Spleen (tissue), 11 donors: ENCODE data around the gene TSC22D1. TPM values are rescaled to one million over a fixed set of nuclear protein-coding genes. Genes with fewer than 3 reads are reported as not detected.
A peak's percentile ranks its signal among the peaks of the same experiment; 100 is the strongest.

Source experiments
- DNase-seq: peaks from one replicate; pipeline ENCODE4 v3.0.0-alpha.2; 2020
- H3K27ac ChIP-seq, 8 donors: fragments of 200-600 bp; sonication (generic) in 7 of 8; 1 replicate in 4 of 8; 2 replicates in 4 of 8; pipeline versions ENCODE4 v1.5.0 to v1.8.0; 2016 to 2021; ENCODE audit warnings: inconsistent platforms in 4 of 8, mild to moderate bottlenecking in 4 of 8, moderate library complexity in 1 of 8
- H3K27me3 ChIP-seq, 7 donors: fragments of 200-600 bp; sonication (generic) in 6 of 7; replicated peaks in 1 of 7; 1 replicate in 4 of 7; 2 replicates in 3 of 7; pipeline versions ENCODE4 v1.5.0 to v1.8.0; 2016 to 2021; ENCODE audit warnings: inconsistent platforms in 3 of 7, mild to moderate bottlenecking in 1 of 7
- H3K36me3 ChIP-seq, 6 donors: fragments of 200-600 bp; sonication (generic) in 5 of 6; 1 replicate in 4 of 6; 2 replicates in 2 of 6; pipeline versions ENCODE4 v1.5.0 to v1.8.0; 2016 to 2021; ENCODE audit warnings: inconsistent platforms in 2 of 6
- H3K4me1 ChIP-seq, 6 donors: fragments of 200-600 bp; sonication (generic) in 5 of 6; 1 replicate in 3 of 6; 2 replicates in 3 of 6; pipeline versions ENCODE4 v1.5.0 to v1.8.0; 2016 to 2021; ENCODE audit warnings: inconsistent platforms in 3 of 6
- H3K4me3 ChIP-seq, 8 donors: fragments of 200-600 bp; sonication (generic) in 7 of 8; 1 replicate in 4 of 8; 2 replicates in 4 of 8; pipeline versions ENCODE4 v1.5.0 to v1.8.0; 2016 to 2021; ENCODE audit warnings: inconsistent platforms in 4 of 8, mild to moderate bottlenecking in 4 of 8, moderate library complexity in 2 of 8
- H3K9me3 ChIP-seq, 8 donors: fragments of 200-600 bp; sonication (generic) in 7 of 8; 1 replicate in 4 of 8; 2 replicates in 4 of 8; pipeline versions ENCODE4 v1.5.0 to v1.8.0; 2016 to 2021; ENCODE audit warnings: inconsistent platforms in 4 of 8
- POLR2A ChIP-seq, 3 donors: fragments of 450-650 bp; IDR thresholded peaks; one replicate each; pipeline ENCODE4 v1.5.1; 2017; ENCODE audit warnings: antibody characterized with exemption in 3 of 3, mild to moderate bottlenecking in 1 of 3
- POLR2AphosphoS5 ChIP-seq, 3 donors: sonication (generic); formaldehyde crosslinking; IDR thresholded peaks; one replicate each; pipeline ENCODE4 v1.5.1; 2017; ENCODE audit warnings: antibody characterized with exemption in 3 of 3
- WGBS, 5 donors: extraction: QIAGEN DNeasy Blood & Tissue Kit in 3 of 5; methylation state at CpG; one replicate each; pipeline versions ENCODE4 v1.1.5 to v1.1.7; 2013 to 2018; 5-methylcytosine and 5-hydroxymethylcytosine counted together
- intact Hi-C: fragments of 100-400 bp; cut with DNase I; formaldehyde crosslinking; loops from one replicate; pipeline ENCODE4 v1.15.0; 2023; ENCODE audit warnings: low total_unique reads
- polyA plus RNA-seq, 3 donors: library from polyadenylated mRNA; stranded (reverse); fragments of 200-250 nt; gene quantifications; one replicate each; pipeline ENCODE4 v1.2.1, GENCODE V29; 2013
- total RNA-seq, 7 donors: library from RNA; depleted of rRNA in 3 of 7; stranded (reverse); fragments of >200 nt in 3 of 7; fragmentation: NEBNext Ultra II Directional in 4 of 7; extraction: Animal tissue kit (Norgen Biotek cat#: 25700) in 4 of 7; gene quantifications; one replicate each; pipeline versions ENCODE4 v1.1.0 to v1.2.1, GENCODE V29; 2016 to 2021
- TF ChIP-seq, protein P1 (sequence below), 11 experiments: fragments of 200-600 bp in 7 of 11; fragments of 450-650 bp in 4 of 11; sonication (generic) in 4 of 11; IDR thresholded peaks in 8 of 11; conservative IDR thresholded peaks in 3 of 11; 1 replicate in 7 of 11; 2 replicates in 4 of 11; pipeline versions ENCODE4 v1.4.0 to v1.8.0; 2016 to 2021; ENCODE audit warnings: antibody characterized with exemption in 11 of 11, inconsistent platforms in 4 of 11, mild to moderate bottlenecking in 1 of 11
- donor health status: healthy with polysubstance abuse.
- donor health status: DM: no; HTN: no; CAD: no; lungs with moderate emphysema.
- donor health status: DM: no; HTN: no; CAD: no.
- donor health status: Bipolar disorder and iron deficiency.
- donor health status: healthy.
- donor health status: DM: no; HTN: no; CAD: no.
- donor health status: DM: yes; HTN: yes; CAD: no.

The TSC22D1 gene
- total and polyA plus RNA-seq, 10 donors: 14.3 to 66.3 (median 42.6) TPM

GRCh38 chr13:44417876-44418275, 158.3 kb downstream of the TSC22D1 start:
- no peak overlapping the region for H3K4me3 ChIP-seq
- peaks cover 0 to 15% (median 2%) of the 10 kb centered on the region in 6 donors for H3K4me1 ChIP-seq
- peaks cover 0 to 9% (median 0%) of the 10 kb centered on the region in 7 donors for H3K27me3 ChIP-seq
- TF ChIP-seq POLR2A (IDR thresholded peaks at IDR 0.05): no peak
- TF ChIP-seq POLR2AphosphoS5 (IDR thresholded peaks at IDR 0.05): no peak
- TF ChIP-seq, protein P1, sequence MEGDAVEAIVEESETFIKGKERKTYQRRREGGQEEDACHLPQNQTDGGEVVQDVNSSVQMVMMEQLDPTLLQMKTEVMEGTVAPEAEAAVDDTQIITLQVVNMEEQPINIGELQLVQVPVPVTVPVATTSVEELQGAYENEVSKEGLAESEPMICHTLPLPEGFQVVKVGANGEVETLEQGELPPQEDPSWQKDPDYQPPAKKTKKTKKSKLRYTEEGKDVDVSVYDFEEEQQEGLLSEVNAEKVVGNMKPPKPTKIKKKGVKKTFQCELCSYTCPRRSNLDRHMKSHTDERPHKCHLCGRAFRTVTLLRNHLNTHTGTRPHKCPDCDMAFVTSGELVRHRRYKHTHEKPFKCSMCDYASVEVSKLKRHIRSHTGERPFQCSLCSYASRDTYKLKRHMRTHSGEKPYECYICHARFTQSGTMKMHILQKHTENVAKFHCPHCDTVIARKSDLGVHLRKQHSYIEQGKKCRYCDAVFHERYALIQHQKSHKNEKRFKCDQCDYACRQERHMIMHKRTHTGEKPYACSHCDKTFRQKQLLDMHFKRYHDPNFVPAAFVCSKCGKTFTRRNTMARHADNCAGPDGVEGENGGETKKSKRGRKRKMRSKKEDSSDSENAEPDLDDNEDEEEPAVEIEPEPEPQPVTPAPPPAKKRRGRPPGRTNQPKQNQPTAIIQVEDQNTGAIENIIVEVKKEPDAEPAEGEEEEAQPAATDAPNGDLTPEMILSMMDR (IDR thresholded peaks at IDR 0.05 in 8 of 11, conservative IDR thresholded peaks at IDR 0.05 in 3 of 11): no peak
- H3K27ac ChIP-seq: no peak overlapping the region
- intact Hi-C loops: no loop called here
- H3K9me3 ChIP-seq: no peaks in the 10 kb centered on the region
- no peaks in the 10 kb centered on the region for H3K36me3 ChIP-seq
- WGBS, 5 donors: 57 to 70% (median 62%) methylated on average over 7 of the region's 7 CpGs
- peak; percentile 14 for DNase-seq

- intact Hi-C loops: no loop called here
- WGBS, 5 donors: 85 to 93% (median 88%) methylated on average over 6 to 8 of the region's 8 CpGs
- H3K4me3 ChIP-seq: no peak overlapping the region
- no peak overlapping the region for H3K27ac ChIP-seq
- no peaks in the 10 kb centered on the region for H3K9me3 ChIP-seq
- TF ChIP-seq POLR2AphosphoS5 (IDR thresholded peaks at IDR 0.05): no peak
- TF ChIP-seq, protein P1 (IDR thresholded peaks at IDR 0.05 in 8 of 11, conservative IDR thresholded peaks at IDR 0.05 in 3 of 11): no peak
- no peak for TF ChIP-seq POLR2A (IDR thresholded peaks at IDR 0.05)
- no peaks in the 10 kb centered on the region for H3K36me3 ChIP-seq
- peaks cover 0 to 15% (median 2%) of the 10 kb centered on the region in 6 donors for H3K4me1 ChIP-seq
- H3K27me3 ChIP-seq: peaks cover 0 to 4% (median 0%) of the 10 kb centered on the region in 7 donors
- peak; percentile 54 for DNase-seq
Observed at GRCh38 chr13:44417446-44417845, 158.7 kb downstream of the TSC22D1 start.

DNA sequence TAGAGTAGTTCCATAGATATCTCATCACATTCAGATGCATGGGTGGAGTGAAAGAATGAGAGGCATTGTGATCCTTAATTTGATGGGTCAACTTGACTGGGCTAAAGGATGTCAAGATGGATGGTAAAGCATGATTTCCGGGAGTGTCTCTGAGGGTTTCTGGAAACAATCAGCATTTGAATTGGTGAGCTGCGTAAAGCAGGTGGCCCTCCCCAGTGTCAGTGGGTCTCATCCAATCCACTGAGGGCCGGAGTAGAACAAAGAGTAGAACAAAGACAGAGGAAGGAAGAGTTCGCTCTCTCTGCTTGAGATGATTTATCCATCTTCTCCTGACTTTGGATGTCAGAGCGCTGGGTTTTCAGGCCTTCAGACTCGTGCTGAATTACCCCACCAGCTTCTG, 159.4 kb downstream of the TSC22D1 start:
- H3K36me3 ChIP-seq: no peaks in the 10 kb centered on the region
- no peak overlapping the region for H3K27ac ChIP-seq
- WGBS, 5 donors: 90 to 97% (median 92%) methylated on average over 6 of the region's 6 CpGs
- H3K4me3 ChIP-seq: no peak overlapping the region
- no peaks in the 10 kb centered on the region for H3K27me3 ChIP-seq
- DNase-seq: no peak
- no peaks in the 10 kb centered on the region for H3K9me3 ChIP-seq
- intact Hi-C loops: no loop called here
- TF ChIP-seq POLR2A (IDR thresholded peaks at IDR 0.05) (no peak), POLR2AphosphoS5 (IDR thresholded peaks at IDR 0.05) (no peak)
- TF ChIP-seq, protein P1 (IDR thresholded peaks at IDR 0.05 in 8 of 11, conservative IDR thresholded peaks at IDR 0.05 in 3 of 11): no peak
- peaks cover 0 to 15% (median 2%) of the 10 kb centered on the region in 6 donors for H3K4me1 ChIP-seq

GRCh38 chr13:44416301-44416700, 159.8 kb downstream of the TSC22D1 start:
- no peaks in the 10 kb centered on the region for H3K27me3 ChIP-seq
- H3K27ac ChIP-seq: no peak overlapping the region
- TF ChIP-seq, protein P1 (IDR thresholded peaks at IDR 0.05 in 8 of 11, conservative IDR thresholded peaks at IDR 0.05 in 3 of 11): no peak
- no peak for TF ChIP-seq POLR2AphosphoS5 (IDR thresholded peaks at IDR 0.05)
- no peak for TF ChIP-seq POLR2A (IDR thresholded peaks at IDR 0.05)
- 44 to 64% (median 57%) methylated on average over 10 of the region's 10 CpGs for WGBS, 5 donors
- H3K4me1 ChIP-seq: peaks cover 0 to 15% (median 2%) of the 10 kb centered on the region in 6 donors
- intact Hi-C loops: no loop called here
- peak; percentile 66 for DNase-seq
- no peak overlapping the region for H3K4me3 ChIP-seq
- H3K36me3 ChIP-seq: no peaks in the 10 kb centered on the region
- no peaks in the 10 kb centered on the region for H3K9me3 ChIP-seq
